ENCODE measurements around the gene MAPKAPK2. TPM values are rescaled to one million over a fixed set of nuclear protein-coding genes. Genes with fewer than 3 reads are reported as not detected.

MAPKAPK2 gene
- polyA plus RNA-seq, 1 of the 3 experiments (the other 2 are of a cell fraction), result 46.8 TPM

GRCh38 chr1:206722751-206723461 lies 38.2 kb downstream of the MAPKAPK2 start:
- H3K27me3 ChIP-seq (ENCODE audit: insufficient read depth), result no peaks in the 10 kb centered on the region
- no peaks in the 10 kb centered on the region for H3K9me3 ChIP-seq
- H3K27ac ChIP-seq (ENCODE audit: low read depth in 2 of 2, low read length in 1 of 2), result no peak overlapping the region
- TF ChIP-seq EP300 (IDR thresholded peaks at IDR 0.05; ENCODE audit: borderline replicate concordance in 1 of 2, low read depth in 1 of 2, low read length in 1 of 2) (no peak), RAD21 (IDR thresholded peaks at IDR 0.05; ENCODE audit: low read length) (no peak), RXRA (IDR thresholded peaks at IDR 0.05; ENCODE audit: borderline replicate concordance, low read depth) (no peak), TCF12 (IDR thresholded peaks at IDR 0.05) (no peak), TAF1 (IDR thresholded peaks at IDR 0.05; ENCODE audit: borderline replicate concordance, low read depth, low read length) (no peak), NRF1 (IDR thresholded peaks at IDR 0.05; ENCODE audit: low read depth, low read length) (no peak), EZH2phosphoT487 (IDR thresholded peaks at IDR 0.05; ENCODE audit: borderline replicate concordance, low read depth) (no peak), ELF1 (IDR thresholded peaks at IDR 0.05) (no peak), RFX5 (IDR thresholded peaks at IDR 0.05; ENCODE audit: low read length) (no peak), NFIC (IDR thresholded peaks at IDR 0.05; ENCODE audit: borderline replicate concordance) (no peak), MEF2A (IDR thresholded peaks at IDR 0.05; ENCODE audit: borderline replicate concordance, low read depth) (no peak), SMC3 (IDR thresholded peaks at IDR 0.05; ENCODE audit: low read depth, low read length) (no peak), SIN3A (IDR thresholded peaks at IDR 0.05; ENCODE audit: borderline replicate concordance, low read depth, low read length) (no peak), USF2 (IDR thresholded peaks at IDR 0.05; ENCODE audit: borderline replicate concordance, low read depth, low read length) (no peak), FOXJ3 (CRISPR knock-in tag; IDR thresholded peaks at IDR 0.05) (no peak)
- TF ChIP-seq, protein P1, sequence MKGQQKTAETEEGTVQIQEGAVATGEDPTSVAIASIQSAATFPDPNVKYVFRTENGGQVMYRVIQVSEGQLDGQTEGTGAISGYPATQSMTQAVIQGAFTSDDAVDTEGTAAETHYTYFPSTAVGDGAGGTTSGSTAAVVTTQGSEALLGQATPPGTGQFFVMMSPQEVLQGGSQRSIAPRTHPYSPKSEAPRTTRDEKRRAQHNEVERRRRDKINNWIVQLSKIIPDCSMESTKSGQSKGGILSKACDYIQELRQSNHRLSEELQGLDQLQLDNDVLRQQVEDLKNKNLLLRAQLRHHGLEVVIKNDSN (IDR thresholded peaks at IDR 0.05; ENCODE audit: borderline replicate concordance, low read depth), result no peak
- TF ChIP-seq, protein P2, sequence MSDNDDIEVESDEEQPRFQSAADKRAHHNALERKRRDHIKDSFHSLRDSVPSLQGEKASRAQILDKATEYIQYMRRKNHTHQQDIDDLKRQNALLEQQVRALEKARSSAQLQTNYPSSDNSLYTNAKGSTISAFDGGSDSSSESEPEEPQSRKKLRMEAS (IDR thresholded peaks at IDR 0.05; ENCODE audit: low read depth), result no peak
- TF ChIP-seq, protein P3, sequence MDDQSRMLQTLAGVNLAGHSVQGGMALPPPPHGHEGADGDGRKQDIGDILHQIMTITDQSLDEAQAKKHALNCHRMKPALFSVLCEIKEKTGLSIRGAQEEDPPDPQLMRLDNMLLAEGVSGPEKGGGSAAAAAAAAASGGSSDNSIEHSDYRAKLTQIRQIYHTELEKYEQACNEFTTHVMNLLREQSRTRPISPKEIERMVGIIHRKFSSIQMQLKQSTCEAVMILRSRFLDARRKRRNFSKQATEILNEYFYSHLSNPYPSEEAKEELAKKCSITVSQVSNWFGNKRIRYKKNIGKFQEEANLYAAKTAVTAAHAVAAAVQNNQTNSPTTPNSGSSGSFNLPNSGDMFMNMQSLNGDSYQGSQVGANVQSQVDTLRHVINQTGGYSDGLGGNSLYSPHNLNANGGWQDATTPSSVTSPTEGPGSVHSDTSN (IDR thresholded peaks at IDR 0.05), result no peak
- H3K9me2 ChIP-seq, result no peaks in the 10 kb centered on the region
- DNase-seq, result no peak
- ChIA-PET POLR2A (no interaction called here), CTCF (interaction anchor here (0.6 to 16.7 kb wide), 8 partner anchors 9 to 259 kb away, joined by 3 to 380 read pairs (median 5); no protein-coding TSS in a partner anchor)
- no peak overlapping the region for H3K4me2 ChIP-seq
- H3K79me2 ChIP-seq (ENCODE audit: insufficient read depth), result peaks cover 86% of the 10 kb centered on the region
- H2AFZ ChIP-seq (ENCODE audit: low read depth), result no peak overlapping the region
- H3K4me3 ChIP-seq (ENCODE audit: low read depth in 2 of 2, low read length in 1 of 2), result no peak overlapping the region
- WGBS (ENCODE audit: low lambda C conversion rate), result 95% methylated on average over 16 of the region's 17 CpGs
- peaks cover 97% of the 10 kb centered on the region for H4K20me1 ChIP-seq (ENCODE audit: insufficient read depth)
- H3F3A ChIP-seq (replicated peaks; ENCODE audit: insufficient read depth), result no peaks in the 10 kb centered on the region
- H3K4me1 ChIP-seq (ENCODE audit: control insufficient read depth in 1 of 2, insufficient read depth in 2 of 2, low read depth in 1 of 2, low read length in 1 of 2), result peaks cover 0 to 10% of the 10 kb centered on the region in 2 experiments; a peak in 1 of 4 replicates
- no peak overlapping the region for H3K9ac ChIP-seq
- no peaks in the 10 kb centered on the region for H3K36me3 ChIP-seq (replicated peaks in 1 of 2; ENCODE audit: control insufficient read depth in 1 of 2, insufficient read depth in 2 of 2, low read length in 1 of 2)

Data from SK-N-SH (cell line).